Left renal pelvis (tissue), 4 donors: Measurements from ENCODE around the gene SMC1B. TPM values are rescaled to one million over a fixed set of nuclear protein-coding genes. Genes with fewer than 3 reads are reported as not detected.
"Not testable (repeated sequence)": the region's sequence is repeated elsewhere in the genome, so short reads cannot be mapped to it uniquely, and the experiment has no call there.

ENCODE experiments used
- DNase-seq, 4 donors: peaks; one replicate each; pipeline ENCODE4 v3.0.0-alpha.2; 2013; ENCODE audit warnings: low read depth in 4 of 4, low spot score in 3 of 4
- polyA plus RNA-seq, 4 donors: library from polyadenylated mRNA; unstranded; fragments of 120-200 nt; gene quantifications; one replicate each; pipeline ENCODE4 v1.2.1, GENCODE V29; 2013; ENCODE audit not compliant: insufficient read length in 4 of 4

SMC1B gene
- polyA plus RNA-seq, 4 donors: 0.14 to 0.53 (median 0.19) TPM

GRCh38 chr22:45328261-45328660 is 85.1 kb downstream of the SMC1B start:
- not testable (repeated sequence) for DNase-seq

GRCh38 chr22:45324311-45324711 is 89.1 kb downstream of the SMC1B start:
- no peak for DNase-seq

- DNase-seq: no peak
Measured at GRCh38 chr22:45323695-45324094, 89.7 kb downstream of the SMC1B start.

GRCh38 chr22:45322873-45323525 is 90.4 kb downstream of the SMC1B start:
- DNase-seq: no peak

GRCh38 chr22:45321827-45322226 is 91.6 kb downstream of the SMC1B start:
- DNase-seq: no peak

GRCh38 chr22:45320357-45320976 is 92.9 kb downstream of the SMC1B start:
- DNase-seq: no peak

GRCh38 chr22:45319324-45319685 is 94.1 kb downstream of the SMC1B start:
- DNase-seq: no peak

- no peak for DNase-seq
Measured at GRCh38 chr22:45318558-45319323, 94.7 kb downstream of the SMC1B start.

- DNase-seq: peak in 3 of 4 donors; percentile 31 to 61 (median 45)
Measured at GRCh38 chr22:45318168-45318557, 95.2 kb downstream of the SMC1B start.

- DNase-seq: no peak
Measured at GRCh38 chr22:45317551-45318167, 95.7 kb downstream of the SMC1B start.

GRCh38 chr22:45316796-45317526 is 96.4 kb downstream of the SMC1B start:
- DNase-seq: no peak

GRCh38 chr22:45314786-45315185 is 98.6 kb downstream of the SMC1B start:
- DNase-seq: no peak

GRCh38 chr22:45314054-45314721 is 99.2 kb downstream of the SMC1B start:
- DNase-seq: no peak

GRCh38 chr22:45312856-45313255 is 100.5 kb downstream of the SMC1B start:
- DNase-seq: no peak

GRCh38 chr22:45312415-45312814 is 101.0 kb downstream of the SMC1B start:
- no peak for DNase-seq

GRCh38 chr22:45310977-45311531 is 102.3 kb downstream of the SMC1B start:
- DNase-seq: no peak

- no peak for DNase-seq
Measured at GRCh38 chr22:45310331-45310976, 102.9 kb downstream of the SMC1B start.

GRCh38 chr22:45309422-45310227 is 103.8 kb downstream of the SMC1B start, which contains the start of gene FAM118A:
Gene FAM118A, plus strand, starts transcription at chr22:45309934. Its CDS starts 12,446 bp downstream, at chr22:45322380.
- peak; percentile 84 to 89 (median 88) for DNase-seq
